ENCODE data around the gene SRA1. TPM values are rescaled to one million over a fixed set of nuclear protein-coding genes. Genes with fewer than 3 reads are reported as not detected.

Gene SRA1
- total and polyA plus RNA-seq, 9 of the 15 experiments (the other 6 are each of a cell fraction or from before 2014, with no cell fraction given) = 24.1 to 47.4 (median 41.3) TPM

- TF ChIP-seq SLC30A9 (CRISPR knock-in tag; IDR thresholded peaks at IDR 0.05) = no peak
- peak; percentile 70 for TF ChIP-seq ESRRA (IDR thresholded peaks at IDR 0.05; ENCODE audit: borderline replicate concordance, low read depth)
- TF ChIP-seq SAFB2 (IDR thresholded peaks at IDR 0.05; ENCODE audit: borderline replicate concordance, low read depth, low read length, severe bottlenecking) = no peak
- TF ChIP-seq HES1 (IDR thresholded peaks at IDR 0.05; ENCODE audit: low read depth) = peak; percentile 11; the same call in 1 of the 2 replicates
- peak in 1 of 2 experiments; percentile 33; a peak in 1 of 4 replicates for TF ChIP-seq UBTF (IDR thresholded peaks at IDR 0.05; ENCODE audit: borderline replicate concordance in 1 of 2, low read depth in 2 of 2, low read length in 2 of 2)
- TF ChIP-seq KLF10 (CRISPR knock-in tag; IDR thresholded peaks at IDR 0.05) = no peak
- no peak for TF ChIP-seq TGIF2 (CRISPR knock-in tag; IDR thresholded peaks at IDR 0.05)
- peak; percentile 74 for TF ChIP-seq ZBTB40 (IDR thresholded peaks at IDR 0.05)
- no peak for TF ChIP-seq ZBTB40 (CRISPR knock-in tag; IDR thresholded peaks at IDR 0.05)
- TF ChIP-seq ZNF165 (CRISPR knock-in tag; IDR thresholded peaks at IDR 0.05; ENCODE audit: borderline replicate concordance) = no peak
- peak; percentile 48 for TF ChIP-seq ZNF395 (CRISPR knock-in tag; IDR thresholded peaks at IDR 0.05)
Observed at GRCh38 chr5:140564196-140565023, 7.1 kb upstream of the SRA1 start, which contains the start of the genes APBB3 and SLC35A4 (continued).
